Fibroblast of lung (primary cell): ENCODE results near the gene PCDH7. TPM values are rescaled to one million over a fixed set of nuclear protein-coding genes. Genes with fewer than 3 reads are reported as not detected.

Source experiments
- DNase-seq, 2 donors: peaks; one replicate each; pipeline versions ENCODE4 v3.0.0 to v3.0.0-alpha.2; 2010; ENCODE audit warnings: low read depth in 2 of 2
- H2AFZ ChIP-seq: 2 replicates; pipeline ENCODE4 v1.5.1; 2012; ENCODE audit warnings: low read length, control low read depth, inconsistent platforms
- H3K27ac ChIP-seq: 2 replicates; pipeline ENCODE4 v1.5.1; 2011; ENCODE audit warnings: low read length, control low read depth; ENCODE audit not compliant: insufficient read depth
- H3K27me3 ChIP-seq: 2 replicates; pipeline ENCODE4 v1.5.1; 2011; ENCODE audit warnings: mild to moderate bottlenecking, low read length; ENCODE audit not compliant: control insufficient read depth, insufficient read depth
- H3K36me3 ChIP-seq: 2 replicates; pipeline ENCODE4 v1.5.1; 2011; ENCODE audit warnings: low read length; ENCODE audit not compliant: control insufficient read depth, insufficient read depth
- H3K4me1 ChIP-seq: 2 replicates; pipeline ENCODE4 v1.5.1; 2011; ENCODE audit warnings: low read length; ENCODE audit not compliant: control insufficient read depth, insufficient read depth; ENCODE audit errors: extremely low read depth
- H3K4me2 ChIP-seq: 2 replicates; pipeline ENCODE4 v1.5.1; 2011; ENCODE audit warnings: low read length, control low read depth; ENCODE audit not compliant: insufficient read depth; ENCODE audit errors: extremely low read depth
- H3K4me3 ChIP-seq, 4 experiments: fragments of 200-600 bp in 1 of 4; sonication (generic) in 1 of 4; replicated peaks in 1 of 4; 2 replicates each; pipeline ENCODE4 v1.5.1; 2011 to 2016; ENCODE audit warnings: low read length in 4 of 4, low read depth in 3 of 4, mild to moderate bottlenecking in 3 of 4, control low read depth in 2 of 4, inconsistent platforms in 1 of 4, mixed read lengths in 1 of 4; ENCODE audit not compliant: insufficient read depth in 1 of 4; ENCODE audit errors: control extremely low read depth in 1 of 4
- H3K79me2 ChIP-seq: 2 replicates; pipeline ENCODE4 v1.5.1; 2012; ENCODE audit warnings: mild to moderate bottlenecking, low read length, inconsistent platforms; ENCODE audit not compliant: control insufficient read depth, insufficient read depth
- H3K9ac ChIP-seq: 2 replicates; pipeline ENCODE4 v1.5.1; 2011; ENCODE audit warnings: mild to moderate bottlenecking, low read length, control low read depth; ENCODE audit not compliant: insufficient read depth
- H3K9me3 ChIP-seq: 2 replicates; pipeline ENCODE4 v1.5.1; 2012; ENCODE audit warnings: low read depth, low read length; ENCODE audit not compliant: control insufficient read depth, insufficient read depth
- H4K20me1 ChIP-seq: 2 replicates; pipeline ENCODE4 v1.5.1; 2011; ENCODE audit warnings: low read length; ENCODE audit not compliant: control insufficient read depth, insufficient read depth; ENCODE audit errors: extremely low read depth
- CTCF ChIP-seq, 2 donors: IDR thresholded peaks in 1 of 2; conservative IDR thresholded peaks in 1 of 2; 1 replicate in 1 of 2; 2 replicates in 1 of 2; pipeline ENCODE4 v1.5.1; 2011 to 2012; ENCODE audit warnings: low read length in 2 of 2, control low read depth in 1 of 2, inconsistent platforms in 1 of 2, low read depth in 1 of 2, mild to moderate bottlenecking in 1 of 2
- EZH2 ChIP-seq: IDR thresholded peaks from 2 replicates; pipeline ENCODE4 v1.5.1; 2012; ENCODE audit warnings: low read length, control low read depth, mild to moderate bottlenecking; ENCODE audit errors: missing control alignments
- polyA plus RNA-seq, 2 donors: library from polyadenylated mRNA; depleted of rRNA in 1 of 2; stranded (reverse) in 1 of 2; unstranded in 1 of 2; fragments of >200 nt; gene quantifications; 2 replicates each; pipeline ENCODE4 v1.2.1, GENCODE V29; 2011 to 2012; ENCODE audit warnings: missing spikeins in 1 of 2
- total RNA-seq: library from RNA; depleted of rRNA; stranded (reverse); fragments of >200 nt; gene quantifications from 2 replicates; pipeline ENCODE4 v1.2.1, GENCODE V29; 2014

PCDH7 gene
- total and polyA plus RNA-seq, 2 donors (not counting 1 experiment from before 2014, with no cell fraction given) = 2.3 to 21.4 TPM

- H3K36me3 ChIP-seq = no peaks in the 10 kb centered on the region
- H4K20me1 ChIP-seq = no peaks in the 10 kb centered on the region
- H3K4me2 ChIP-seq = no peak overlapping the region
- no peak for DNase-seq
- H3K27me3 ChIP-seq = no peaks in the 10 kb centered on the region
- no peak overlapping the region for H3K9ac ChIP-seq
- TF ChIP-seq EZH2 = no peak
- TF ChIP-seq CTCF (conservative IDR thresholded peaks at IDR 0.05 in 1 of 2, IDR thresholded peaks at IDR 0.05 in 1 of 2; ENCODE audit: low read depth in 1 of 2, low read length in 2 of 2) = no peak
- no peak overlapping the region for H3K27ac ChIP-seq
- no peaks in the 10 kb centered on the region for H3K79me2 ChIP-seq
- peaks cover 4% of the 10 kb centered on the region for H3K4me1 ChIP-seq
- no peak overlapping the region for H3K4me3 ChIP-seq
- no peaks in the 10 kb centered on the region for H3K9me3 ChIP-seq
- no peak overlapping the region for H2AFZ ChIP-seq
Observed at GRCh38 chr4:30744386-30744785, 24.2 kb downstream of the PCDH7 start.

- no peak overlapping the region for H3K4me3 ChIP-seq
- H3K79me2 ChIP-seq = no peaks in the 10 kb centered on the region
- peak in 1 of 2 donors; percentile 64 for DNase-seq
- H3K4me1 ChIP-seq = peaks cover 4% of the 10 kb centered on the region
- no peak overlapping the region for H3K9ac ChIP-seq
- no peak overlapping the region for H3K27ac ChIP-seq
- H3K4me2 ChIP-seq = no peak overlapping the region
- TF ChIP-seq EZH2 = no peak
- TF ChIP-seq CTCF (conservative IDR thresholded peaks at IDR 0.05 in 1 of 2, IDR thresholded peaks at IDR 0.05 in 1 of 2; ENCODE audit: low read depth in 1 of 2, low read length in 2 of 2) = no peak
- H3K9me3 ChIP-seq = no peaks in the 10 kb centered on the region
- H4K20me1 ChIP-seq = no peaks in the 10 kb centered on the region
- H2AFZ ChIP-seq = no peak overlapping the region
- H3K36me3 ChIP-seq = no peaks in the 10 kb centered on the region
- no peaks in the 10 kb centered on the region for H3K27me3 ChIP-seq
Observed at GRCh38 chr4:30744957-30745640, 24.9 kb downstream of the PCDH7 start.

GRCh38 chr4:30746735-30747134, 26.6 kb downstream of the PCDH7 start:
- no peaks in the 10 kb centered on the region for H3K36me3 ChIP-seq
- H3K4me2 ChIP-seq = no peak overlapping the region
- TF ChIP-seq CTCF (conservative IDR thresholded peaks at IDR 0.05 in 1 of 2, IDR thresholded peaks at IDR 0.05 in 1 of 2; ENCODE audit: low read depth in 1 of 2, low read length in 2 of 2) (no peak), EZH2 (no peak)
- H3K9ac ChIP-seq = no peak overlapping the region
- H3K79me2 ChIP-seq = no peaks in the 10 kb centered on the region
- H3K4me1 ChIP-seq = peaks cover 4% of the 10 kb centered on the region
- H3K4me3 ChIP-seq = no peak overlapping the region
- no peaks in the 10 kb centered on the region for H4K20me1 ChIP-seq
- H3K27ac ChIP-seq = no peak overlapping the region
- H3K27me3 ChIP-seq = no peaks in the 10 kb centered on the region
- H2AFZ ChIP-seq = no peak overlapping the region
- no peak for DNase-seq
- no peaks in the 10 kb centered on the region for H3K9me3 ChIP-seq
